NCI-H146 (cell line): ENCODE measurements around the gene NUDT16.
"Not testable (repeated sequence)": the region's sequence is repeated elsewhere in the genome, so short reads cannot be mapped to it uniquely, and the experiment has no call there.

Experiments
- DNase-seq: peaks from one replicate; lab custom pipeline; 2025; lab: John Stamatoyannopoulos, UW

Gene NUDT16

GRCh38 chr3:131381445-131382291 is at the start of gene NUDT16:
Gene NUDT16, plus strand, starts transcription at chr3:131381774. Its CDS starts 31 bp downstream, at chr3:131381805.
- peak; percentile 100 for DNase-seq

- DNase-seq = no peak
These were observed 42.5 kb upstream of the NUDT16 start for GRCh38 chr3:131338948-131339640.

- DNase-seq = no peak
These were observed 39.8 kb upstream of the NUDT16 start for GRCh38 chr3:131341761-131342160.

- DNase-seq = no peak
These were observed 32.7 kb upstream of the NUDT16 start for GRCh38 chr3:131348911-131349310.

- DNase-seq = no peak
These were observed 32.1 kb upstream of the NUDT16 start for GRCh38 chr3:131349454-131349853.

- peak; percentile 33 for DNase-seq
These were observed 31.6 kb upstream of the NUDT16 start for GRCh38 chr3:131349946-131350347.

GRCh38 chr3:131350506-131350905 is 31.1 kb upstream of the NUDT16 start:
- no peak for DNase-seq

GRCh38 chr3:131353016-131353877 is 28.3 kb upstream of the NUDT16 start:
- DNase-seq = no peak

- no peak for DNase-seq
These were observed 27.6 kb upstream of the NUDT16 start for GRCh38 chr3:131353986-131354385.

GRCh38 chr3:131356006-131356595 is 25.5 kb upstream of the NUDT16 start:
- no peak for DNase-seq

- no peak for DNase-seq
These were observed 24.3 kb upstream of the NUDT16 start for GRCh38 chr3:131357275-131357674.

- no peak for DNase-seq
These were observed 21.3 kb upstream of the NUDT16 start for GRCh38 chr3:131360191-131360755.

- DNase-seq = not testable (repeated sequence)
These were observed 20.5 kb upstream of the NUDT16 start for GRCh38 chr3:131361066-131361463.

- peak; percentile 95 for DNase-seq
These were observed 19.8 kb upstream of the NUDT16 start for GRCh38 chr3:131361464-131362421.

- no peak for DNase-seq
These were observed 18.3 kb upstream of the NUDT16 start for GRCh38 chr3:131363275-131363674.

GRCh38 chr3:131370935-131371687 is 10.5 kb upstream of the NUDT16 start:
- no peak for DNase-seq

- DNase-seq = no peak
These were observed 9.9 kb upstream of the NUDT16 start for GRCh38 chr3:131371688-131372066.

GRCh38 chr3:131374741-131375140 is 6.8 kb upstream of the NUDT16 start:
- no peak for DNase-seq

- peak; percentile 48 for DNase-seq
These were observed 641 bp upstream of the NUDT16 start for GRCh38 chr3:131380821-131381444.
